SHP77 treated with DMSO at 0.1 percent for 48 hours (cell line): Measurements from ENCODE around the gene DNAH2.
"Not testable (repeated sequence)": the region's sequence is repeated elsewhere in the genome, so short reads cannot be mapped to it uniquely, and the experiment has no call there.

Source experiments
- DNase-seq: peaks from one replicate; lab custom pipeline; 2025; lab: John Stamatoyannopoulos, UW

DNAH2 gene

DNA sequence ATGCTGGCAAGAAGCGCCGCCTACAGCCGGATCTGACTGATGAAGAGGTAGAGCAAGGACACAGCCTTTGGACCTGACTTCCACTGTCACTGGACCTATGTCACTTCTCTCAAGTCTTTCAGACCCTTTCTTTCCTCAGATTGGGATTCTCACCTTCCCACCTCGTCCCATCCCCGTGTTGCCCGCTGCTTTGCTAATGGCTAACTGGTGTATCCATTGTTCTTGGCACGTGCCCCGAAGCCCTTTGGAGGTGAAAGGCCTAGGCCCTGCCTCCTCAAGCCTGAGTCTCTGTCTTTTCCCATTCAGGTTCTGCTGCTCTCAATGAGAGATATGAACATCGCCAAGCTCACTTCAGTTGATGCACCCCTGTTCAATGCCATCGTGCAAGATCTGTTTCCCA, 63.2 kb downstream of the DNAH2 start:
- no peak for DNase-seq

DNA sequence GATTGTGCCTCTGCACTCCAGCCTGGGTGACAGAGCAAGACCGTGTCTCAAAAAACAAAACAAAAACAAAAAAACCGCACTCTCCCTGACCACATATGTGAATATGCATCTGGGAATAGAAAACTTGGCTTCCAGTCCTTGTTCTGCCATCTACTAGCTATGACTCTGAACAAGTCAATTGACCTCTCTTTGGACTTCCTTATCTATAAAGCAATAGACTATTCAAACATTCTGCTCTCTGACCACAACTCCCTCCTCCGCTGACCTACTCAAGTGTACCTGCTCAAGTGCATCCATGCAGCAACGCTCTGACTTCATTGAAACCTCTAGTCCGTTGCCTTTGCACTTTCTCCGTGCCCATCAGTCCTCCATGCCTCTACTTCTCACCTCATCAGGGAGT, 63.9 kb downstream of the DNAH2 start:
- DNase-seq, result no peak

GRCh38 chr17:7782240-7782639, 64.7 kb downstream of the DNAH2 start:
- no peak for DNase-seq

GRCh38 chr17:7786866-7787265, 69.3 kb downstream of the DNAH2 start:
- no peak for DNase-seq

DNA sequence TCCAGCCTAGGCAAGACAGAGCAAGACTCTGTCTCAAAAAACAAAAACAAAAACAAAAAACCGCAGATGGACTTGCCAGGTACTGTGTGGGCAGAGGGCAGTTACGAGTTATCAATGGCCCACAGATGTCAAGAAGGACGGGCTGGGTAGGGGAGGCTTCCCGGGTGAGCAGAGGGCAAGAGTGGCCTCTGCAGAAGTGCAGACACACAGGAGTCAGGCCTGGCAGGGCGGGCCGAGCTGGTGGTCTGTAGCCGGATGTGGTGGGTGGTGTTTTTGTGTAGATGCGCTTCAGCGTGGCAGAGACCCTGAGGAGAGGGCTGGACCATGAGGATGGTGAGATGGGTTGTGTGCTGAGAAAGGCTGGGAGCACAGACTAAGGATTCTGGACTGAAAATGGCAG, 71.6 kb downstream of the DNAH2 start:
- DNase-seq, result no peak

- no peak for DNase-seq
These were observed 72.6 kb downstream of the DNAH2 start for GRCh38 chr17:7790150-7790549.

DNA sequence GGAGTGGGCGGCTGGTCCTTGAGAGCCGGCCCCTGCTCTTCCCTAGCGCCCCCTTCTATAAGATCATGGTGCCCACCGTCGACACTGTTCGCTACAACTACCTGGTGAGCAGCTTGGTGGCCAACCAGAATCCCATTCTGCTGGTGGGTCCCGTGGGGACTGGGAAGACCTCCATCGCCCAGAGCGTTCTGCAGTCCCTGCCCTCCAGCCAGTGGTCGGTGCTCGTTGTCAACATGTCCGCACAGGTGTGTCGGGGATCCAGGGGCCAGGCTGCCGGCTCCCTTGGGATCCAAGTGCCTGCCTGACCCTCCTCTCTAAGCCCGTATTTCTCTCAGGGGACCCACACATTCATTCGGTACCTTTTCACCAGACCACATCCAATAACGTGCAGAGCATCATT, 75.1 kb downstream of the DNAH2 start:
- DNase-seq, result no peak

- no peak for DNase-seq
These were observed 76.6 kb downstream of the DNAH2 start for GRCh38 chr17:7794075-7794663.

DNA sequence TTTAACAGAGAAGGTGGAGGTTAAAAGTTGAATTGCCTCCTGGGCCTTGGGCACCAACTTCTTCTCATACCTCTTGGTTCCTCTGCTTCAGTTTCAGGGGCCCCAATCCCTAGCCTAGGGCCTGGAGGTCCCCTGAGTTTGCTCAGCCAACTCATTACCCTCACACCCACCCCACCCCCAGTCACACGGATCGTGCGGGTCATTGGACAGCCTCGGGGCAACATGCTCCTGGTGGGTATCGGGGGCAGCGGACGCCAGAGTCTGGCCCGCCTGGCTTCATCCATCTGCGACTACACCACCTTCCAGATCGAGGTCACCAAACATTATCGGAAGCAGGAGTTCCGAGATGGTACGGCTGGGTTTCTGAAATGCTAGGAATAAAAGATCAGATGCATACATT, 80.4 kb downstream of the DNAH2 start:
- no peak for DNase-seq

GRCh38 chr17:7798839-7799238, 81.3 kb downstream of the DNAH2 start:
- DNase-seq, result no peak

DNA sequence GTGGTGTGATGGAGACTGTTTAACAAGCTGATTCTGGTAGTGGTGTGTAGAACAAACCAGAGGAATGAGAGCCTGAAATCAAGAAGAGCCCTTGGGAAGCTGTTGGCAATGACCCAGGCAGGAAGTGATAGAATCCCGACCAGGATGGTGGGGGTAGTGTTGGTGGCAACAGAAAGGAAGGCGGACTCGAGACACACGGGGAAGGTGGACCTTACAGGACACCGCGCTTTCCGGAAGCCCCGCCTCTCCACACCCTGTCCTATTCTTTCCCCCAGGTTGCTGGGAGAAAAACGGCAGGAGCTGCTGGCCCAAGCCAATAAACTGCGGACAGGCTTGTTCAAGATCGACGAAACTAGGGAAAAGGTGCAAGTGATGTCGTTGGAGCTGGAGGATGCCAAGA, 86.4 kb downstream of the DNAH2 start:
- no peak for DNase-seq

- DNase-seq, result no peak
These were observed 89.0 kb downstream of the DNAH2 start for GRCh38 chr17:7806587-7806986.

DNA sequence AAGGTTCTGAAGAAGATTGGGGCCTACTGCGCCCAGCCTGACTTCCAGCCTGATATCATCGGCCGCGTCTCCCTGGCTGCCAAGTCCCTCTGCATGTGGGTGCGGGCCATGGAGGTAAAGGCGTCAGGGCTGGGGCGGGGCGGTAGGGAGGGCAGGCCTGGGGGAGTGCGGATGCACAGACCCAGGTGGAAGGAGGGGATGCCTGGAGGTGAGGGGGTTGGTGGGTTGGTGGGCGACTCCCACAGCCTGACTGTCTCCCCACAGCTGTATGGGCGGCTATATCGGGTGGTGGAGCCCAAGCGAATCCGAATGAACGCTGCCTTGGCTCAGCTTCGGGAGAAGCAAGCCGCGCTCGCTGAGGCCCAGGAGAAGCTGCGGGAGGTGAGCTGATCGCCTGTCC, 89.7 kb downstream of the DNAH2 start:
- no peak for DNase-seq

- DNase-seq, result no peak
These were observed 91.7 kb downstream of the DNAH2 start for GRCh38 chr17:7809086-7809790.

DNA sequence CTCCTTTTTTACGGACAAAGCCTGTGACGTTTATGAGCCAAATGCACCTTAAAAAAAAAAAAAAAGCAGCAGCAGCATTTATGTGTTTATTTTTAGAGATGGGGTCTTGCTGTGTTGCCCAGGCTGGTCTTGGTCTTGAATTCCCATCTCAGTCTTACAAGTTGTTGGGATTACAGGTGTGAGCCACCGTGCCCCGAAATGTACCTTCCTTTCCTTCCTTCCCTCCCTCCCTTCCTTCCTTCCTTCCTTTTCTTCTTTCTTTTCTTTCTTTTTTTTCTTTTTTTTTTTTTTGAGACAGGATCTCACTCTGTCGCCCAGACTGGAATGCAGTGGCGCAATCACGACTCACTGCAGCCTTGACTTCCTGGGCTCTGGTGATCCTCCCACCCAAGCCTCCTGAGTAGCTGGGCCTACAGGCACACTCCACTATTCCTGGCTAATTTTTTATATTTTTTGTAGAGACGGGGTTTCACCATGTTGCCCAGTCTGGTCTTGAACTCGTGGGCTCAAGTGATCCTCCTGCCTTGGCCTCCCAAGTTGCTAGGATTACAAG, 92.3 kb downstream of the DNAH2 start:
- not testable (repeated sequence) for DNase-seq

GRCh38 chr17:7811251-7811650, 93.7 kb downstream of the DNAH2 start:
- DNase-seq, result no peak

DNA sequence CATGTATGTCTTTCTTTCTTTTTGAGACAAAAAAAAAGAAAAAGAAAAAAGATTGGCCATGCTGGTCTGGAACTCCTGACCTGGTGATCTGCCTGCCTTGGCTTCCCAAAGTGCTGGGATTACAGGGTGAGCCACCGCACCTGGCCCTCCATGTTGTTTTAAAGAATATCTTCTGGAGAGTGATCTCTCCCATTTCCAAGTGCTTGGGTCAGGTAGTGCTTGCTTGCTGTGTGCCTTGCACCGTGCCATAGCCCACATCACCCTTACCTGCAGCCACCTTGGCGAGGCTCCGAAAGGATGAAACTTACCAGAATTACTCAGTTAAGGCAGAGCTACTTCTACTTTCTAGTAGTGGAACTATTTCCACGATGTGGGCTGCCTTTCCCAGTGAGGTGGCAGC, 97.4 kb downstream of the DNAH2 start:
- DNase-seq, result no peak

- DNase-seq, result no peak
These were observed 99.5 kb downstream of the DNAH2 start for GRCh38 chr17:7816926-7817642.

DNA sequence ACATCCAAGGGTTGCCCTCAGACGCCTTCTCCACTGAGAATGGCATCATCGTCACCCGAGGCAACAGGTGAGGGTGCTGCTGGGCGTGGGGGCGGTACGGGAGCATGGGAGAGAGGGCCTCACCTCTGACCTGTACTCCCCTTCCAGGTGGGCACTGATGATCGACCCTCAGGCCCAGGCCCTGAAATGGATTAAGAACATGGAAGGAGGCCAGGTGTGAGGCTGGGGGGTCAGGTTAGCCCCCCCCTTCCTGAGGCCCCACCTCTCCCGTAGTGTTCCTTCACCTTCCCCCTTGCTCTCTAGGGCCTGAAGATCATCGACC, 100.1 kb downstream of the DNAH2 start:
- no peak for DNase-seq

- DNase-seq, result no peak
These were observed 100.5 kb downstream of the DNAH2 start for GRCh38 chr17:7818026-7818425.

DNA sequence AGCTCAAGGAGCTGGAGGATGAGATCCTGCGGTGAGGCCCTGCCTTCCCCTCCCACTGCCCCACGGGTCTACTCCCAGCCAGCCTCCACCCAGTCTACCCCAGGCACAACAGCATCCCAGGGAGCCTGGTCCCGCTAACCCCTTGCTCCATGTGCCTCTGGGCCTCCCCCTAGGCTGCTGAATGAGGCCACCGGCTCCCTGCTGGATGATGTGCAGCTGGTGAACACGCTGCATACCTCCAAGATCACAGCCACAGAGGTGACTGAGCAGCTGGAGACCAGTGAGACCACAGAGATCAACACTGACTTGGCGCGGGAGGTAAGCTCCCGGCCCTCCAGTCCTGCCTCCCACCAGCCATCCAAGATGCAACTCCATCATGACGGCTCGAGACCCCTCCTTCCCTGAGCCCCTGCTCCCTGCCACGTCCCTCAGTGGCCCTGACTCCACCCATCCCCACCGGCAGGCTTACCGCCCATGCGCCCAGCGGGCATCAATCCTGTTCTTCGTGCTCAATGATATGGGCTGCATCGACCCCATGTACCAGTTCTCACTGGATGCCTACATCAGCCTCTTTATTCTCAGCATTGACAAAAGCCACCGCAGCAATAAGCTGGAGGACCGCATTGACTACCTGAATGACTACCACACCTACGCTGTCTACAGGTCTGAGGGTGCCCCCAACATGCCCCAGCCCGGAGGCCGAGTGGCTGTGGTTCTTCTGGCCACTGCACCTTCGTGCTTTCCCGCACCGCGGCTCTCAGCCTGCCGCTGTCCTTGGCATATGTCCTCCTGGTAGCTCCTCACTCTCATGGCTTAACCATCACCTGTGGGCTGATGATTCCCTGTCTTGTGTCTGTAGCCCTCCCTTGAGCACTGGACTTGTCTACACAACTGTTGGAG, 101.5 kb downstream of the DNAH2 start:
- no peak for DNase-seq

DNA sequence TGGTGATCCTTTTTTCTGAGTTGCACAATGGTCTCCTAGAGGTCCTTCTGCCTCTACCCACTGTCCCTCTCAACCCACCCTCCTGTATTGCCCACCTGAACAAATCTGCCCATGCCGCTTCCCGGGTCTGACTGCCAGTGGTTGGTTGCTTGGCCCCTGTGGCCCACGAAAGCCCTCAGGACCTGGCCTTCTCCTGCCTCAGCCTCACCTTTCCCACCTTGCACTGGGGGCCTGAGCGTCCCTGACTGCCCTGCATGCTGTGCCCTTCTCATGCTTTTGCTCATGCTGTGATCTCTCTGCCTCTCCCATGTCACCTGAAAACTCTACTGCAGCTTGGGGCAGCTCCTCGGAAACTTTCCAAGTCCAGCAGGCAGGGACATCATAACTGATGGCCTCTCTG, 102.7 kb downstream of the DNAH2 start:
- no peak for DNase-seq
